GM12874 (cell line): ENCODE results near the gene PRKCH.
A peak's percentile ranks its signal among the peaks of the same experiment; 100 is the strongest.

Experiments used
- CTCF ChIP-seq: IDR thresholded peaks from 2 replicates; pipeline ENCODE4 v1.5.1; 2011; ENCODE audit warnings: low read depth, mild to moderate bottlenecking, control low read depth, low read length, moderate library complexity; ENCODE audit not compliant: insufficient read depth

The PRKCH gene

DNA sequence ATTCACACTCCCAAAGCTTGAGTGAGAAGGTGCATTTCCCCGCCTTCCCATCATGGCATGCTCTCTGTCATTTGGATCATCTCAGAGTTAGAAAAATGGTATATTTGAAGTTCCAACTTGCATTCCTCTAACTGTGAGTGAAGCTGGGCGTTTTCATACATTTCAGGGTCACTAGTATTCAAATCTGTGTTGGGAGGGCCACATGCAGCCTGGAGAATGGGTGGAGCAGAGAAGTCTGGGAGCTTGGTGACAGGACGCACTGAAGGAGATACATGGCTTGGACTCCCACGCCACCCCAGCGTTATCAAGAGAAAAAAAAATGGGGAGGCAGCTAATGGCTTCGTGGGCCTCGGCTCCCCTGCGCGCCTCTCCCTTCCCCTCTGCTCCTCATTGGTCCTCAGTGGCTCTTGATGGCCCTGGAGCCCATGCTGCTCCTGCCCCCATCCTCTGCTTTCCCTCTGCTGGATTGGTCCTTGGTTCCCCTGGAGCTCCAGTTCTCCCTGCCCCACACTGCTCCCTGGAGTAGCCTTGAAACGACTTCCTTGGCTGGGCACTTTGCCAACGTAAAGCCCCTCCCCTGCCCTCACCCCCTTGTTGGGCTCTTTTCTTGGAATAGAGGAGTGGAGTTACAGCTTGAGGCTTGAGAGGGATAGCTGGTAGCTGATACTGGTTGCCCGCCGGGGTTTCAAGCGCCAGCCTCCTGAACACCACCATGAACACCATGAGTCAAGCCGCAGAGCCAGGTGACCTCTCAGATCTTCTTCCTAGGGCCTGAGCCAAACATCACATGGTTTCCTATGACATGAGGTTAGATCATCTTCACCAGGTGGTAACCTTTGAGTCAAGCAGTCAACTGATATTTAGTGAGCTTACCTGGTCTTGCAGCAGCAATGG is 139.6 kb downstream of the PRKCH start:
- TF ChIP-seq CTCF = no peak

DNA sequence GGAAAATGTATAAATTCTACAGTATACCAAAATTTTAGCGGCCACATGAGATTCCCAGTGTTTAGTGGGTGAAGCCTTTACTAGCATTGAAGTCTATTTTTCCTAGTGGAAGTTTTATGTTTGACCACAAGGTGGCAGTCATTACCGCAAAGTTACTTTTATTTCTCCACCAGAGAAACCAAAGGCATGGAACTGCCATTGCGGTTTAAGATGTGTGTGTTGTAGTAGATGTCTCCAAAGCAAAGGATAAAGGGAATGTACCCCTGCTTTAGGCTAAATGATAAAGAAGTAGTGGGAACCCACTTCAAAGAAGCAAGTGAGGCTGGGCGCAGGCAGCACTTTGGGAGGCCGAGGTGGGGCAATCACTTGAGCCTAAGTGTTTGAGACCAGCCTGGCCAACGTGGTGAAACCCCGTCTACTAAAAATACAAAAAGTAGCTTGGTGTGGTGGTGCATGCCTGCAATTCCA is 140.5 kb downstream of the PRKCH start:
- peak; percentile 52 for TF ChIP-seq CTCF

DNA sequence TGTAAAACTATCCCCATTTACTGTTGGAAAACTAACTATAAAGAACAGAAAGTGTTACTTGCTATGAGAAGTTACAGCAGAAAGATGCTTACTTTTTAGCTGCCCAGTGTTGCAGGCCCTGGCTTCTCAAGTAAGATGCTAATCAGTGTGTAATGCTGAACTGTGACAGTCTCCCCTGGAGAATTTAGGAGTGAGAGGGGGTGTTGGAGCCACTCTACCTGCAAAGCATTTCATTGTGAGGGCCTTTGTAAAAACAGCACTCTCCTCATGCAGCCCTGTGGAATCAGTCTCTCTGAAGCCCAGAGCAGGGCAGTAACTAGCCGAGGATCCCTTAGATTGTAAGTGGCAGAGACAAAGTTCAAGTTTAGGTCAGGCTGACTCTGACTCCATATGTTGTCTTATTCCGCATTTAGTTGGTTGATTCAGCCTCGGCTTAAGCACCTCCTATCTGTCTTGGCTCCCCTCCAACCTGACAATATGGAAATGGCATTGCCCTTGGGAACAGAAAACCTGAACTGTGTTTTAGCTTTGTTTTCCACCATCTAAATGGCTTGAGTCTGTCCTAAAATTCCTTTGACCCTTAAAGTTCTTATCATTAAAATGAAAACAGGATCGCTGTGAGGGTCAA is 141.3 kb downstream of the PRKCH start:
- no peak for TF ChIP-seq CTCF

- TF ChIP-seq CTCF = no peak
Measured at GRCh38 chr14:61463664-61464285, 142.4 kb downstream of the PRKCH start.

GRCh38 chr14:61466249-61466904 is 145.0 kb downstream of the PRKCH start:
- no peak for TF ChIP-seq CTCF

DNA sequence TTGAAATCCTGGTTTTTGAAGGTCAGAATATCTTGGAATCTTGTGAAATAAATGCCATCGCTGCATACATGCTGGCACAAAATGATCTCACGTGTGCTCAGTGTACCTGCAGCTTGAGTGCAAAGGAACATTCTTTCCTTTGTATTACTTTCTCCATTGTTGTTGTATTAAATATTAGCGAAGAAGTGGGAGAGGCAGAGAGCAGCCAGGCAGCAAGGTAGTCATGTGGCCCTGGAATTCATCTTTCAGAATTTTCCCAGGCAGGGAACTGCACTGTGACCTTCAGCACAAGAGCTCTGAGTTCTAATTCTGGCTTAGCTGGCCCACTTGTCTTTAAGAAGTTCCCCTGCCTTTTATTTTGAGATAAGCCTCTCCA is 145.5 kb downstream of the PRKCH start:
- TF ChIP-seq CTCF = no peak

- TF ChIP-seq CTCF = no peak
Measured at GRCh38 chr14:61467296-61467695, 145.9 kb downstream of the PRKCH start.
